Occipital lobe (tissue), 2 donors: Measurements from ENCODE around the gene FAM227A. TPM values are rescaled to one million over a fixed set of nuclear protein-coding genes. Genes with fewer than 3 reads are reported as not detected.

Source experiments
- DNase-seq: peaks from one replicate; lab custom pipeline; 2025; lab: John Stamatoyannopoulos, UW
- total RNA-seq: library from RNA; depleted of rRNA; stranded (reverse); fragments of >200 nt; gene quantifications from one replicate; pipeline ENCODE4 v1.2.3, GENCODE V29; 2014

Gene FAM227A
- total RNA-seq, 1 donor from 2014 or later, result 3.7 TPM

- no peak for DNase-seq
These were observed 106.9 kb downstream of the FAM227A start for GRCh38 chr22:38549101-38549894.

- DNase-seq, result no peak
These were observed 115.5 kb downstream of the FAM227A start for GRCh38 chr22:38540701-38541100.

GRCh38 chr22:38531251-38531938 lies 124.8 kb downstream of the FAM227A start:
- no peak for DNase-seq

Other genes starting within 250 kb of the FAM227A start
- gene KCNJ4, start 201.2 kb downstream of the FAM227A start, total RNA-seq, result 9.7 TPM
- gene KDELR3, start 188.3 kb downstream of the FAM227A start, total RNA-seq, result 0.94 TPM
- 646 TPM for gene DDX17, start 150.1 kb downstream of the FAM227A start, total RNA-seq
- 4.1 TPM for gene DMC1, start 86.2 kb downstream of the FAM227A start, total RNA-seq
- 16.5 TPM for gene CBY1, start 246 bp upstream of the FAM227A start, total RNA-seq
- gene TOMM22, start 25.6 kb upstream of the FAM227A start, total RNA-seq, result 54.7 TPM
- 66.1 TPM for gene JOSD1, start 44.6 kb upstream of the FAM227A start, total RNA-seq
- gene GTPBP1, start 49.6 kb upstream of the FAM227A start, total RNA-seq, result 32.1 TPM
- gene SUN2, start 99.6 kb upstream of the FAM227A start, total RNA-seq, result 78.1 TPM
- 17.3 TPM for gene DNAL4, start 137.8 kb upstream of the FAM227A start, total RNA-seq
- 11.5 TPM for gene NPTXR, start 187.6 kb upstream of the FAM227A start, total RNA-seq
- gene CBX6, start 215.8 kb upstream of the FAM227A start, total RNA-seq, result 33.8 TPM